Right kidney (tissue), 1 donor: Measurements from ENCODE around the gene ARL5C.
"Not testable (repeated sequence)": the region's sequence is repeated elsewhere in the genome, so short reads cannot be mapped to it uniquely, and the experiment has no call there.

Experiments
- DNase-seq: peaks from one replicate; pipeline ENCODE4 v3.0.0-alpha.2; 2016

ARL5C gene

DNA sequence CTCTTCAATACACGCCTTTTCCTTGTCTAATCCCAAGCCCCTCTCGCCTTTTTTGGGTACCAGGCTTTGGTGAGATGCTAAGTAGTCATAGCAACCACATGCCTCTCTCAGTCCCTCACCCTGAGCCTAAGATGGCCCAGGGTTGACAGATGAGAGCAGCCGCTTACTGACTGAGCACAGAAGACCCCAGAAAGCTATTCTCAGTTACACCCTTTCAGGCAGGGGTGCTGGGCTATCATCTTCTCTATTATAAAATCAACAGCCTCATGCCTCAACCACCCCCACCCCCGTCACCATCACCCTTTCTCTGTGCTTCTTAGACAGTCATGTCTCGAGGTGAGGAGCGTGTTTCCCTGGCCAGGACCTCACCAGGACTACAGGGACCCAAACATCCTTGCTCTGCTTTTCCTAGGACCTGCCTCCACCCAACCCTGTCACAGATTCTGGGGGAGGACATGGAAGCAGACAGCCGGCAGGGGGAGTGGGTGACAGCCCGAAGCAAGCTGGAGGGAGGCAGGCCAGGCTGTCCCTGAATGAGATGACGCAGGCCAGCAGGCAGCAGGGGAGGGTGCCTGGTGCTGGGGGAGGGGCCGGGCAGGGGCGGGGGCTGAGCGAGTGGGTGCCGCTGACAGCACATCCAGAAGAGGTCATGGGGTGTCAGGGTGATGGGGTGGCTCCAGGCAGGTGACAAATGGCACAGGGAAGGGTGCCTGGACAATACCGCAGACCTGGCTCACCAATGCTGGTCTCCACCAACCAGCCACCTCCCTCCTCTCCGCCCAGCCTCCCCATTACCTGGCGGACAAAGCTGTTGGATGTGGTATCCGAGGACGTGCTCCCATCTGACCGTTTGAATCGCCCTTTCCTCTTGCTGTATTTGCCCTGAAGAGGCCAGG lies 28.4 kb upstream of the ARL5C start:
- no peak for DNase-seq

GRCh38 chr17:39193346-39193745 lies 27.4 kb upstream of the ARL5C start:
- DNase-seq, result no peak

- DNase-seq, result no peak
Measured at GRCh38 chr17:39192901-39193300, 26.9 kb upstream of the ARL5C start.

GRCh38 chr17:39191750-39192510 lies 26.0 kb upstream of the ARL5C start:
- no peak for DNase-seq

DNA sequence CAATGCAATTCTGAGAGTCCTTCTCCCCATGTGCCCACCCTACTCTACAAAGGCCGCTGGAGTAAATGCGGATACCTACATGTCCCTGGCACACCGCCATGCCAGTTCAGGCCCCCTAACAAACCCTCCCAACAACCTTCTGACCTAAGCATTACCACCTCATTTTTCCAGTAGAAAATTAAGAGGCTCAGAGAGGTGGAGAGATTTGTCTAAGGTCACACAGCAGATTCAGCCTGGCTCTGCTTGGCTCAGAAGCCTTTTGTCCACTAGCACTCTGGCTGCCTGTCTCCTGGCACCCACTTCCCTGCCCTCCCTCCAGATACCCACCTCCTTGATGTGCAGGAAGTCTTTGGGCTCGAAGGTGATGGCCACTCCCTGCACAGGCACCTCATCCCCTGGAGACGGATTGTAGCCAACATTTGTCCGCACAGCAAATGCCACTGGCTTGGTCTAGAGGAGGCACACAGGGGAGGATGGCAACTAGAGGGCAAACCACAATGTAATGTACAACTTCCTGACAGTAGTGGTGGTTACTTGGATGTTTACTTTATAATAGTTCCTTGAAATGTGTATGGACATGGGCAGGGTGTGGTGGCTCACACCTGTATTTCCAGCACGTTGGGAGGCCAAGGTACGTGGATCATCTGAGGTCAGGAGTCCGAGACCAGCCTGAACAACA lies 21.3 kb upstream of the ARL5C start:
- DNase-seq, result no peak

GRCh38 chr17:39186481-39187002 lies 20.6 kb upstream of the ARL5C start:
- DNase-seq, result no peak

DNA sequence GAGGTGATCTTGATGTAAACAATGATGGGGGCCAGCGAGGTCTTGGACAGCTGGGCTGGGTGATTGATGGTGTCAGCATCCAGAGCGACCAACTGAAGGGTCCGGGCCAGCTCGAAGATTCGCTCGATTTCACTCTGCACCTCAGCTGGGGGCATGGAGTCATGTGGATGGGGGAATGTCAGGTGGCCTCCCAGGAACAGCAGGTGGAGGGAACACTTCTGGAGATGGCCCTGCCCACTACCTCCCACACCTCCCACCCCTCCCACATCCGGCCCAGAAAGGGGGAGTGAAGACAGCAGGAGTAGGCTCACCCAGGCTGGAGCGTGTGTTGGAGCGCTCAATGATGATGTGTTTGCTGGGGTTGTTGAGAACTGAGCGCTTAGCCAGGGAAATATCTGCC lies 17.8 kb upstream of the ARL5C start:
- no peak for DNase-seq

DNA sequence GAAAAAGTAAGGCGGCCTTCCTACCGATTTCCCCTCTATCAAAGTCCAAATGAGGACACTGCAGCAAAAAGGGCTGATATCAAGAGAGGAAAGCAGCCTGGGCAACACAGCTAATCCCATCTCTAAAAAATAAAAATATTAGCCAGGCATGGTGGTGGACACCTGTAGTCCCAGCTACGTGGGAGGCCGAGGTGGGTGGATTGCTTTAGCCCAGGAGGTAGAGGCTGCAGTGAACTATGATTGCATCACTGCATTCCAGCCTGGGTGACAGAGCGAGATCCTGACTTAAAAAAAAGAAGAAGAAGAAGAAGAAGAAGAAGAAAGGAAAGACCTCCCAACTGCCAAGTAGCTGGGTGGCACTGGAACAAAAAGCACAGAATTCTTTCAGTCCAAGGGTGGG lies 17.1 kb upstream of the ARL5C start:
- DNase-seq, result no peak

DNA sequence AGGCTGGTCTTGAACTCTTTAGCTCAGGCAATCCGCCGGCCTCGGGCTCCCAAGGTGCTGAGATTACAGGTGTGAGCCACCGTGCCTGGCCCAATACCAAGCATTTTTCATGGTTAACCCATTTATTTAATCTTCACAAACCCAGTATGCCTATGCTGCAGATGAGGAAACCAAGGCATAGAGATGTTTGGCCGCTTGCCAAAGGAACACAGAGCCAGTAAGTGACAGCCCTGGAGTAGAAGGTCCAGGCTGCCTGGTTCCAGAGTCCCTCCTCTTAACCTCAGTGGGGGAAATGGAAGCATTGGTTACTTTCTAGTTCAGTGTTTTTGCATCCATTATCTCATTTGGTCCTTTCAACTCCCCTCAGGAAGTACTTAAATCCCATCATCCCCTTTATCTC lies 15.3 kb upstream of the ARL5C start:
- no peak for DNase-seq

- no peak for DNase-seq
Measured at GRCh38 chr17:39178536-39178935, 12.6 kb upstream of the ARL5C start.

DNA sequence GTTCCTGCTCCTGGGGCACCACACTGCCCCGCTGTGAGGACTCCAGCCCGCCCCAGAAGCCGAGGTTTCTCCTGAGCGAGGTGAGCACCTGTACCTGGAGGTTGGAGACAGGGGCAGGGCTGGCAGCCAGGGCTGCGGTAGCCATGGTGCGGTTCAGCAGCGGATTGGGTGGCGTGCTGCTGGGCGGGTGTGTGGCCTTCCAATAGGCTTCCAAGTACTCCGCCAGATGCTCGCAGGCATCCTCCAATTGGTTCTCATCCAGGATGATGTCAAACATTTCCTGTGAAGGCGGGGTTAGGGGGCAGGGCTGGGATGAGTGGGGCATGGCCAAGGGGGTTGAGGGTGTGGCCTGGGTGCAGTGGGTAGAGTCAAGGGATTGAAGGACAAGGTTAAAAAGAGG lies 11.3 kb upstream of the ARL5C start:
- DNase-seq, result no peak

GRCh38 chr17:39175695-39176093 lies 9.7 kb upstream of the ARL5C start:
- DNase-seq, result no peak

GRCh38 chr17:39174920-39175694 lies 9.1 kb upstream of the ARL5C start:
- no peak for DNase-seq

GRCh38 chr17:39173526-39174274 lies 7.7 kb upstream of the ARL5C start:
- no peak for DNase-seq

DNA sequence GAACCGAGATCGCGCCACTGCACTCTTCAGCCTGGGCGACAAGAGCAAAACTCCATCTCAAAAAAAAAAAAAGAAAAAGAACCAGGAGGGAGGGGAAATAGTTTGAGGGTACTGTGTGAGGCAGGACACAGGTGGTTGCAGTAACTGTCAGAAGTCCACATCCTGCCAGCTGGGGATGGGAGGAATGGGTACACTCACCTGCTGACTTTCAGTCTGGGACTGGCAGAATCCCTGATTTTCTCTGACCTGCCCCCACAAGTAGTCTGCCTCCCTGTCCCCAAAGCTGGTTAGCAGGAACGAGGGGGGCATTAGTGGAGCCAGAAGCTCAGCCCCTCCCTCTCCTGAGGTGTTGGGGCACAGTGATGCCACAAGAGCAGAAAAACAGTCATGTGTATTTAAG lies 7.1 kb upstream of the ARL5C start:
- DNase-seq, result no peak

DNA sequence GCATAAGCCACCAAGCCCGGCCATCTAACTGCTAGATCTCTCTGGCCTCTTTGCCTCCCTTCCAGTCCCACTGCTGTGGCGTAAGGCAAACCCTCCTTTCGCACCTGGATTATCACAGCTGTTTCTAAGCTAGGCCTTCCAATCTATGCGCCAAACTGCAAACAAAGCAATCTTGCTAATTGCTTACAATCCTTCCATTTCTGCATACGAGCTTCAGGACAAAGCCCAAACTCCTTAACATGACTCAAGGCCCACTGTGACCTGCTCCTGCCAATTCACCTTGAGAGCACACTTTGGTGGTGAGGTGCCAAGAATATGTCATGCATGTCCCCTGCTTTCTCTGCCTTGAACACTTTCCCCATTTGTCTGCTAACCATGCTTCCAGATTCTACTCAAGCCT lies 6.0 kb upstream of the ARL5C start:
- DNase-seq, result no peak

- DNase-seq, result no peak
Measured at GRCh38 chr17:39170558-39170957, 4.6 kb upstream of the ARL5C start.

DNA sequence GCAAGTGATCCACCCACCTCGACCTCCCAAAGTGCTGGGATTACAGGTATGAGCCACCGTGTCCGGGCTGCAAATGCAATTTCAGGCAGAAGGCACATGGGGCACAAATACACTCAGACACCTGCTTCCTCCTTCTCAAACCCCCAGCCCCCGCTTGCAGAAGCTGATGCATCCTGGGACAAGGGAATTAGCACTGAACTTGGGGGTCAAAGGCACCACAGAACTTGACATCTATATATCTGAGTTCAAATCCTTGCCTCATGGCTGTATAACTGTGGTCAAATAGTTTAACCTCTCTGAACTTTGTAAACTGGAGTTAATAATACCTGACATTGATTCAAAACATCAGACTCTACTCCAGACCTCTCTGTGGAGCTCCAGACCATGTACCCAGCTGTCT lies 4.1 kb upstream of the ARL5C start:
- no peak for DNase-seq

- DNase-seq, result no peak
Measured at GRCh38 chr17:39169518-39169917, 3.6 kb upstream of the ARL5C start.

GRCh38 chr17:39169101-39169500 lies 3.1 kb upstream of the ARL5C start:
- DNase-seq, result no peak

- not testable (repeated sequence) for DNase-seq
Measured at GRCh38 chr17:39168503-39168902, 2.5 kb upstream of the ARL5C start.
